LHCN-M2 (cell line): ENCODE results near the gene PERCC1. TPM values are rescaled to one million over a fixed set of nuclear protein-coding genes. Genes with fewer than 3 reads are reported as not detected.

Experiments used
- DNase-seq: peaks from one replicate; pipeline ENCODE4 v3.0.0-alpha.2; 2012; ENCODE audit warnings: low read depth
- total RNA-seq: library from RNA; depleted of rRNA; stranded (reverse); fragments of >200 nt; gene quantifications from 2 replicates; pipeline ENCODE4 v1.2.3, GENCODE V29; 2014

The PERCC1 gene
- total RNA-seq, 1 experiment from 2014 or later = not detected

DNA sequence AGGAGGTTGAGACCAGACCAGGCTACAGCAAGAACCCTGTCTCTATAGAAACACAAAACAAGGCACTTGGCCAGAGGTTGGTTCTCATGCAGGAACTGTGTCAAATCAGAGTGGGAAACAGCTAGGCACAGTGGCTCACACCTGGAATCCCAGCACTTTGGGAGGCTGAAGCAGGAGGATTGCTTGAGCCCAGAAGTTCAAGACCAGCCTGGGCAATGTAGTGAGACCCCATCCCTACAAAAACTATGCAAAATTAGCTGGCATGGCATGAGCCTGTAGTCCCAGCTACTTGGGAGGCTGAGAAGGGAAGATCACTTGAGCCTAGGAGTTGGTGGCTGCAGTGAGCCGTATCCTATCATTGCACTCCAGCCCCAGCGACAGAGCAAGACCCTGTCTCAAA lies 18.0 kb upstream of the PERCC1 start:
- no peak for DNase-seq

DNA sequence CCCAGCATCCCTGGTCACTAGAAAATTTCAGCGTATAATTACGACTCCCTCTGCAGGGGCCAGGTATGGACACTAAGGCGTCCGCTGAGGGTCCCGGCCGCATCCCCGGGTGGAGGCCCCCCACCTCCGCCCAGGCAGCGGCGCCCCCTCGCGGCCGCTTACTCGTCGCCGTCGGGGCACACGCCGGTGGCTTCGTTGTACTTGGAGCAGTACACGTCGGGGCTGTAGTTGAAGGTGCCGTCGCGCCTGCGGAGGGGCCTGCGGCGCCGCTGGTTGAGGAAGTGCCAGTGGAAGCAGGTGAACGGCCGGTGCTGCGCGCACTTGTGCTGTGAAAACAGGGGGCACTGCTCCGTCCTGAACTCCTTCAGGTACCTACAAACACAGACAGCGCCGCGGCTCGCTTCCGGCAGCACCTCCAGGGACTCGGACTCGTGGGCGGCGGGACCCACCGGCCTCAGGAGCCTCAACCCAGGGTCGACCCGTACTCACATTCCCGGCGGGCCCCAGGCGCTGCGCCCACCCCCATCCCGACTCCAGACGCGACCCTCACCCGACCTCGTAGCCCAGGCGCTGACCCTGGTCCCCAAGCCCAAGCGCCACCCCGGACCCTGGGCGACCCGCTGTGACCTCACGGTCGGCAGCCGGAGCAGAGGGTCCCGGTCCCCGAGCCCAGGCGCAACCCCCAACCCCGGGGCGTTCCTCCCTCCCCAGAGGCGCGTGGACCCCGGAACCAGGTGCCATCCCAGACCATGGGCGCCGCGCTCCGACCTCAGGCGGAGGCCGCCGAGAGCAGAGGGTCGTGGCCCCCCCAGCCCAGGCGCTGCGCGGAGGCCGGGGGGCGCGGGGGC lies 17.0 kb upstream of the PERCC1 start:
- DNase-seq = peak; percentile 30

DNA sequence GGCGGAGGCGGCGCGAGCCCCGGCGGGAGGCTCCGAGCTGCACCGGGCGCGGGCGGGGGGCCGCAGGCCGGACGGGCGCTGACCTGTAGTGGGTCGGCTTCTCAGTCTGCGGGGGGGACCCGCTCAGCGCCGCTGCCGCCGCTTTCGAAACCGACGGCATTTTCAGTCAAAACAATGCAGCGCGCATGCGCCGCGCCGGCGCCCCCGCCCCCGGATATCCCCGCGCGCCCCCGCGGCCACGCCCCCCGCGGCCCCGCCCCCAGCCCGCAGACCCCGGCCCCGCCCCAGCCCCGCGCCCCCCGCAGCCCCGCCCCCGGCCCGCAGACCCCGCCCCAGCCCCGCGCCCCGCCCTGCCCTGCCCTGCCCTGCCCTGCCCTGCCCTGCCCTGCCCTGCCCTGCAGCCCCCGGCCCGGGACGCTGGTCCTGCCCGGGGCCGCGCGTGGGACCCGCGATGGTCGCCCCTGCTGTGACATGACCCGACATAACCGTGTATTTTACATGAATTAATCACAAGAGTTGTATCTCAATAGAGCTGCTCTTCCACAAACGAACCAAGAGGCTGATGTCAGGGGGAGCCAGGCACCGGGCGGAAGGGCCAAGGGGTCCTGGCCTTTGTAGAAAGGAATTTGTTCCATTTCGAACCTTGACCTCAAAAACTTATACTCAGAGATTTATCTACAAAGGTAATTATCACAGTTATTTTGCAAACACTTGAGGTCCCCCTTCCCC lies 16.2 kb upstream of the PERCC1 start, which contains the start of gene UNKL:
TSS of gene UNKL (minus strand) at position 173 of the 729 bp plus-strand sequence. CDS start at position 160, 13 bp downstream.
- DNase-seq = peak; percentile 20

- DNase-seq = no peak
Measured at GRCh38 chr16:1416521-1416941, 14.3 kb upstream of the PERCC1 start.

- no peak for DNase-seq
Measured at GRCh38 chr16:1420111-1420539, 10.8 kb upstream of the PERCC1 start.

DNA sequence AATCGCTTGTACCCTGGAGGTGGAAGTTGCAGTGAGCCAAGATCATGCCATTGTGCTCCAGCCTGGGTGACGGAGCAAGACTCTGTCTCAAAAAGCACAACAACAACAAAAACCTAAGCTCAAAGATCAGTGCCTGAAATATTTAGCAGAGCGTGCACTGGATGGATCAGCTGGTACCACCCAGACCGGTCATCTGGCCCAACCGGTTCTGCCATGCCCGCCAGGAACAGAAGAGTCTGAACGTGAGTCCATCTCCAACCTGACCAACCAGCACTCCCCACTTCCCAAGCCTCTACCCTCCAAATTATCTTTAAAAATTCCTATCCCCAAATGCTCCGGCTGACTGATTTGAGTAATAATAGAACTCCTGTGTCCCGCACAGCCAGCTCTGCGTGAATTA lies 8.8 kb upstream of the PERCC1 start:
- no peak for DNase-seq

DNA sequence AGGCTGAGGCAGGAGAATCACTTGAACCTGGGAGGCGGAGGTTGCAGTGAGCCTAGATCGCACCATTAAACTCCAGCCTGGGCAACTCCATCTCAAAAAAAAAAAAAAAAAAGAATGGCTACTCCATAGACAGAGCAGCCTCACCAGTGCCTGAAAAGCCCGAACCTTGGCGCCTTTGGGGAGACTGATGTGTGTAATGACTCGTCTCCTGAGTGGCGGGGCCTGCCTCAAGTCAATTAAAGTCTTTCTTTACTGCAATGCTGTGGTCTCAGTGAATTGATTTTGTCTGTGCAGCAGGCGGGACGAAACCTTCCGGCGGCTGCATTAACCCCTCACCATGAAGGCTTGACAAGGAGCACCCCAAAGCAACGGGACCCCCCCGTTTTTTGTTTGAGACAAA lies 6.8 kb upstream of the PERCC1 start:
- DNase-seq = no peak

DNA sequence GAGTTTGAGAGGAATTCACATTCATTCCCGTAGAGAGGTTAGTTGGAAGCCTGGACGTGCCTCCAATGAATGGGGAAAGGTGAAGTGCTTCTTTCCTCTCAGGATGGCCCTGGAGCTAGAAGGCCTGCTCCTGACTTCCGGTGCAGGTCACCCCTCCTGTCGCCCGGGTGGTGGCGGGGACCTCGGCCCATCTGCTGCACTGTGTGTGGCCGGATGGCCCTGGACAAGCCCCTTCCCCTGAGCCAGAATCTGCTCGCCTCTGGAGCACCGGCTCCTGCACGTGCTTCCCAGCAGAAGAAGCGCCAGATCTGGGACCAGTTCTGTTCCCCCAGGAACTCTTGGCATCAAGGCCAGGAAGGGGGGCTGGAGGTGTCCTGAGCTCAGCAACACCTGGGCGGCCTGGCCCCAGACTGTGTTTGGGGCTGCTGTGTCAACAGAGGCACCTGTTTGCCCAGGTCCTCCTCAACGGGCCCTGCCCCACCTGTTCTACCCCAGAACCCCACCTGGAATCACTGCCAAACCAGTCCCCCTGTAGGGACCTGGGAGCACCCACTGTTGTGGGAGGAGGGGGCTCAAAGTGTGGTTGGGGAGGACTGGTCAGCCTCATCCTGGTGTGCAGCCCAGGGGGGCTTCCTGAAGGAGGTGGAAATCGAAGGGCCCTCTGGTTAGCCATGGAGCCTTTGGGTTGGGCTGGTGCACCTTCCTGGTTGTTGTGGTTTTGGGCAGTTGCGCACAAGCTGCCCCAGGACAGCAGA lies 5.1 kb upstream of the PERCC1 start:
- no peak for DNase-seq

DNA sequence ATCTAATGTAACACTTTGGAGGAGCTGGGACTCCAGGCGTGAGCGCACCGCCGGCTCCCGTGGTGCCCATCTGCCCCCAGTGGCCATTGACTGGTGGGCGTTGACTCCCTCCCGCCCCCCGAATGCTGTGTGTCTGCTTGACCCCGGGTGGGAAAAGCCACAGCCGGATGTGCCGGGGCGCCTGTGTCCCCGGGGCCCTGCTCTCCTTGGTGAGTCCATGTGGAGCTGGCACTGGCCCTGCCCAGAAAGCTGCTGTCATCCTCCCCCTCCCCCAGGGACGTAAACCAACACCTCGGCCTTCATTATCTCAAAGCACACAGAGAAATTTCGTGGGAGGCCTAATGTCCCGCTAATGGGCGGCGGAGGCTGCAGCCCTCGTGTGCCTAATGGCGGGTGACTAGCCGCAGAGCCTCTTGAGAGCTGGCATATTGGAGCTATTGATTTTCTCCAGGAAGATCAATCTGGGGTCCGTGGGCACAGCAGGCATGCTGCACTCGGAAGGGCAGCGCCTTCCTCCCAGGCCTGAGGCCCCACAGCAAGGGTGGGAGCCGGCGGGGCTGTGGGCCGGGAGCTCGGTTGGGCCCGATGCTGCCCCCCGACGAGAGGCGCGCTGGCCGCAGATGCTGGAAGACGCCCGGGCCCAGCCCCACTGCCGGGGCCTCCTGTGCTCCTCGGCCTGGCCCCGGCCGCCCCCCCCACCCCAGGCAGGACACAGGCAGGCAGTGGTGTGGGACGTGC lies 4.0 kb upstream of the PERCC1 start:
- DNase-seq = no peak

DNA sequence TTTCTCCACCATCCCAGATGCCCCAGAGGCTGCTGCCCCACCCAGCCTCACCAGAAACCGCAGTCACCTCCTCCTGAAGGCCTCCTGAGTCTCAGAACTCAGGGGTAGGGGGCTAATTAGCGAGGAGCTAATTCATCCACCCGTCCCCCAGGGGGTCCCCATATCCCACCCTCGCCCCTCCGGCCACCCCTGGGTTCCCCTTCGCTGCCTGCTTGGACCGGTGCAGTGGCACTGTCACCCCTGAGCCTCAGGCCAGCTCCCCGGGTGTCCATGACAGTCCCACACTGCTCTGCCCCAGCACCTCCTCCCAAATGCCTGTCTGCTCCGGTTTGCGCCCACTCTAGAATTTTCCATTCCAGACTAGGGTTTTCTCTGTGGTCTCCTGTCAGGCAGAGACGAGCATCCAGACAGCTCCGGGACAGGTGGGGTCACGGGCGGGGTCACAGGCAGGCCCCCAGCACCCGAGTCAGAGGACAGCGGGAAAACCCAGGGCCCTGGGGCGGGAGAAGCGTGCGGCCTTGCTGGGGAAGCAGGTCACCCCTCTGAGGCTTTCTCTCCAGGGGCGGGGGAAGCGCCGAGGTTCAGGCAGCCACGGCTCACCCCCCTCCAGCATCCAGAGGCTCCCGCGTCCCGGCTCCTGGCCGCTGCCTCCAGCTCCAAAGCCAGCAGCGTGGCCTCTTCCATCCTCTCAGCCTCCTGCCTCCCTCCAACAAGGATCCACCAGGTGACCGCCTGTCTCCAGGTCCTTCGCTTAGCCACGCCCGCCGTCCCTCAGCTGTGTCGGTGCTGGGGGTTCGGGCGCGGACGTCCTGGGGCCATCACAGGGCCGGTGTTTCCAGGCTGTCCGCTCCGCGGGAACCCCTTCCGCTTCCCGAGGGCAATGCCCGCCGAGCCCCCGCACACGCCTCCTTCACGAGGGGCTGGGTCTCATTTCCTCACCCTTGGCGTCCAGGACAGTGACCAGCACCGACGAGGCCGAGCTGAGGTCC lies 3.1 kb upstream of the PERCC1 start:
- no peak for DNase-seq

GRCh38 chr16:1428511-1428910 lies 2.4 kb upstream of the PERCC1 start:
- DNase-seq = no peak

DNA sequence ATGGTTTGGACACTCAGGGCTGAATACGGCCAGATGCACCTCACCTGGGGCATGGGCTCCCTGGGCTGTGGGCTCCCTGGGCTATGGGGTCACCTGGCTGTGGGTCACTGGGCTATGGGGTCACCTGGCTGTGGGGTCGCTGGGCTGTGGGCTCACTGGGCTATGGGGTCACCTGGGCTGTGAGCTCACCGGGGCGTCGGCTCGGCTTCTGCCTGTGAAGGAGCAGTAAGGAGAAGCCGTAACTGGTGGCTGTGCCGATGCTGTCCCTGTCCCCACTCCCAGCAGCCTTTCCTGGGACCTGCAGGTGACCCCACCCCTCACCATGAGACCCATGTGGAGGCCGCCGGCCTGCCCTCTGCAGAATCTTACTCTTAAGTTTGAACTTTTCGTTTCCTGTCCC lies 1.9 kb upstream of the PERCC1 start:
- DNase-seq = no peak

DNA sequence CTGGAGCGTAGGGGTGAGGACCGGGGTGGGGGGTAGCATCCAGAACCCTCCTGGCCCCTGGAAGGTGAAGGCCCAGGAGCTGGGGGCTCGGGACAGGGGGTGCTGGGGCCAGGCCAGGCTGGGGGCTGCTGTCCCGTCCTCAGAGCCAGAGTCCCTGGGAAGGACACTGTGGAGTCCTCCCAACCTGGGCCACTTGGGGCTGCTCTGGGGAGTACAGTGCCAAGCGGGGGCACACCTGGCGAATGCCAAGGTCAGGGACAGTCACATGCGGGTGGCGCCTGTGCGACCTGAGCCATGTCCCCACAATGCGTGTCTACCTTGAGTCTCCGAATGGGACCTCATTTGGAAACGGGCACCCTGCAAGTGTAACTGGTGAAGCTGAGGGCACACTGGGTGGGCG lies 1.2 kb upstream of the PERCC1 start:
- DNase-seq = no peak

DNA sequence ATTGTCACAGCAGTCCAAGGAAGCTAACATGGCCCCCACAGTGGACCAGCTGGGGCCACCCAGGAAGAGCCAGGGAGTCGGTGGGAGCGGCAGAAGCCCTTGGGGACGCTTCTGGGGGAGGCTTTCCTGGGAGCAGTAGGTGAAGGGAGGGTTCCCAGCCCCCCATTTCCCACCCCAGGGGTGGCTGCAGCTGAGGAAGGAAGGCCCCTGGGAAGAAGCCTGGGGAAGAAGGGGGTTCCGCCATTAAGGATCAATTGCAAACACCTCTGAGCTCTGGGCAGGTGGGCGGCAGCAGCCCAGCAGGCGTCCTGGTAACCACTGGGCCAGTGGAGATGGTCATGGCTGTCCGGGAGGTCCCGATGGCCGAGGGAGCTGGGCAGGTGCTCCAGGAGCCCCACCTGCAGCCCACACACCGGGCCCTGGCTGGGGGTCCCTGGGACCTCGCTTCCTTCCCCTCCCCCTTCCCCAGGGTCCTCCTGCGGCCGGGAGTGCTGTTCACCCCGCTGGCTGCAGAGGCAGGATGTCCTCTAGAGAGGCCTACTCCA lies 592 bp upstream of the PERCC1 start:
- no peak for DNase-seq

- DNase-seq = no peak
Measured at GRCh38 chr16:1431497-1432270, 806 bp downstream of the PERCC1 start.

DNA sequence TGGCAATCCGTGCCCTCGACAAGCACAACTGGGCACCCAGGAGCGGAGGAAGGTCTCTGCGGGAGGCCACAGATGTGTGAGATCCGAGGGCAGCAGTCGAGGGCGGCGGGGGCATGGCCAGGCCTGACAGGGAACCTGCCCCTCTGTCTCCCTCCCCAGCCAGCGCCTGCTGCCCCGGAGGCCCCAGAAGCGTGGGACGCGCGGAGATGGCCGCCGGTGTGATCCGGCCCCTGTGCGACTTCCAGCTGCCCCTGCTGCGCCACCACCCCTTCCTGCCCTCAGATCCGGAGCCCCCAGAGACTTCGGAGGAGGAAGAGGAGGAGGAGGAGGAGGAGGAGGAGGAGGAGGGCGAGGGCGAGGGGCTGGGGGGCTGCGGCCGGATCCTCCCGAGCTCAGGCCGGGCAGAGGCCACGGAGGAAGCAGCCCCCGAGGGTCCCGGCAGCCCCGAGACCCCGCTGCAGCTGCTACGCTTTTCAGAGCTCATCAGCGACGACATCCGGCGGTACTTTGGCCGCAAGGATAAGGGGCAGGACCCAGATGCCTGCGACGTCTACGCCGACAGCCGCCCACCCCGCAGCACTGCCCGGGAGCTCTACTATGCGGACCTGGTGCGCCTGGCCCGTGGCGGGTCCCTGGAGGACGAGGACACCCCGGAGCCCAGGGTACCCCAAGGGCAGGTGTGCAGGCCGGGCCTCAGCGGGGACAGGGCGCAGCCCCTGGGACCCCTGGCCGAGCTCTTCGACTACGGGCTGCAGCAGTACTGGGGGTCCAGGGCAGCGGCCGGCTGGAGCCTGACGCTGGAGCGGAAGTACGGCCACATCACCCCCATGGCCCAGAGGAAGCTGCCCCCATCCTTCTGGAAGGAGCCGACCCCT lies 1.7 kb downstream of the PERCC1 start:
- no peak for DNase-seq

GRCh38 chr16:1433263-1433560 lies 2.3 kb downstream of the PERCC1 start:
- no peak for DNase-seq

DNA sequence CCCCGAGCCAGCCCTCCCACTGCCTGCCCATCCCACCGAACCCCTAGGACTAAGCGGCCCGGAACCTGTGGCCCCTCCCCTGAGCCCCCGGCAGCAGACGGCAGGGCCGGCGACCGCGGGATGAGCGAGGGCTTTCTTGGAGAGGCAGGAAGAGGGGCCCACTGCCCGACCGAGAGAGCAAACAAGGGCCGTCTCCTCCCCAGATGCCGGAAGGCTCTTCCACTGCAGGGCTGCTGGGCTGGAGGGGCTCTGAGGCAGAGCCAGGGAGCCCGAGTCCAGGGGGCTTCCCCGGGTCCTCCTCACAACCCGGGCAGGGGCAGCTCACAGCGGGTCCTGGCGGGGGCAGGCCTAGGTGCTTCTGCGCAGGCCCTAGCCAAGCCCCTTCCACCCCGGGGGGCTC lies 2.9 kb downstream of the PERCC1 start:
- DNase-seq = no peak
